Stimulated activated CD8-positive, alpha-beta memory T cell treated with anti-CD3 and anti-CD28 coated beads, Interleukin-4, amount 100 ng/mL, for 48 hours (primary cell): Measurements from ENCODE around the gene PON1.

Experiments
- DNase-seq: peaks from one replicate; pipeline ENCODE4 v3.0.0-alpha.2; 2020

Gene PON1

DNA sequence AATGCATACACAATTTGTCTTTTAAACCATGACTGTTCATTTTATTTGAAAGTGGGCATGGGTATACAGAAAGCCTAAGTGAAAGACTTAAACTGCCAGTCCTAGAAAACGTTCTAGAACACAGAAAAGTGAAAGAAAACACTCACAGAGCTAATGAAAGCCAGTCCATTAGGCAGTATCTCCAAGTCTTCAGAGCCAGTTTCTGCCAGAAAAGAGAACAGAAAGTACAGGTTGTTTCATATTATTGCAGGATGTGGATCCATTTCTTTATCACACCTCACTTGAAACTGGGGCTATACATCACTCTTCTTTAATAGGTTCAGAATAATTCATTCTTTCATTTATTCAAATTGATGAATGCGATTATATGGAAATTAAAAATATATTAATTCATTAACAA, 7.7 kb downstream of the PON1 start:
- no peak for DNase-seq

DNA sequence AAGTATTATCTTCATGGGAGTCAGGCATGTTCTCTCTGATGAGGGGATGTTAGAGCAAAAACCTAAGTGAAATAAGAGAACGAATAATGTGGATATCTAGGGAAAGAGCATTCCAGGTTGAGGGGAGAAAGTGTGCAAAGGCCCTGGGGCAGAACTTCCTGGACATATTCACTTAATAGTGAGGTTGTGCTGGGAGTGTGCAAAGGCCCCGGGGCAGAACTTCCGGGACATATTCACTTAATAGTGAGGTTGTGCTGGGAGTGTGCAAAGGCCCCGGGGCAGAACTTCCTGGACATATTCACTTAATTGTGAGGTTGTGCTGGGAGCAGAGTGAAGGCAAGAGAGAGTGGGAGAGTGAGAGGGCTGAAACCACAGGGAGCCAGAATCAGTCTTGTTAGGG, 11.8 kb downstream of the PON1 start:
- DNase-seq, result no peak

DNA sequence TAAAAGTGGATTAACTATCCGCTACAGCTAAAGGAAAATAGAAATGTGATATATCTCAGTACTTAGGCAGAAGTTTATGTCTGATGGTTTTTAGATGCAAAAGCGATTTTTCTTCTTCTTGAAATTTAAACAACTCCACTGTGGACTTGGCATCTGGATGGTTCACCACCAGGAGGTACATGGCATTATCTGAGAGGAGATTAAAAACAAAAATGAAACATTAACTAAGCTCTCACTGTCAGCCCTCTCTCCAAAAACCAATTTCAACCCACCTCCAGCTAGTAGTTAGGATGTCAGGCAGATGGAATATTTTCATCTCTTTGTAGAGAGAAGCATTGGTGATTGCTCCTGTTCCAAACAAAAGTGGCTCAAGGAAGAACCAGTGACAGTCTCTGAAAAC, 12.9 kb downstream of the PON1 start:
- no peak for DNase-seq

DNA sequence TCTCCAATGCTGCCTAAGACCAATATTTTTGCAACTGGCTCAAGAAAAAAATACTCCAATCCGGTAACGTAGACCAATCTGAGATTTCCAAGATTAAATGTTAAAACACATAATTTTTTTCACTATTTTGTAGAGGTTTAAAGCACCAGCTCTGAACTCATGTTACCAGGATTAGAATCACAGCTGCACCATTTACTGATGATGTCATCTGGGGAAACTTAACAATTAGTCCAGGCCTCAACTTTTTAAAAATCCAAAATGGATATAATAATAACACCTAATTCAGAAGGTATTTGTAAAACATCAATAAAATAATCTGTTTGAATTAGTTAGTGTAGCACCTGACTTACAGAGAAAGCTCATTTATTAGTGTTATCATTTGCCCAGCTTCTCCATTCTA, 14.4 kb downstream of the PON1 start:
- DNase-seq, result no peak

DNA sequence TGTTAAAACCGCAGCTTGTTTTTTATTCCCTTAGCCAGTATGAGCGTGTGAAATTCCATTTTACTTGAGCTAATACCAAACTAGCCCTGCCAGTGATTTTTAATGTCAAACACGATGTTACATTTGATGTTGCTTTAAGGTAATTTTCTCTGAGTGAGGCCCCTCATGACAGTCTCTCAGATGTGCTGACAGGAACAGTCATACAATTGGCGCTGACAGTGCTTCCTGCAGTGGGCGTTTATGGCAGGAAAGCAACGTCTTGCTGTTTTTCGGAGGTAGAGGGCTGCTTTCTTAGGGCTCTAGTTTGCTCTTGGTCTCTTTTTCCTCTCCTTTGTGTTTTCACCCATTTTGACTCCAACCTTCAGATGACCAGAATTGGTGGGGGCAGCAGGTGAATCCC, 19.3 kb downstream of the PON1 start:
- DNase-seq, result no peak

DNA sequence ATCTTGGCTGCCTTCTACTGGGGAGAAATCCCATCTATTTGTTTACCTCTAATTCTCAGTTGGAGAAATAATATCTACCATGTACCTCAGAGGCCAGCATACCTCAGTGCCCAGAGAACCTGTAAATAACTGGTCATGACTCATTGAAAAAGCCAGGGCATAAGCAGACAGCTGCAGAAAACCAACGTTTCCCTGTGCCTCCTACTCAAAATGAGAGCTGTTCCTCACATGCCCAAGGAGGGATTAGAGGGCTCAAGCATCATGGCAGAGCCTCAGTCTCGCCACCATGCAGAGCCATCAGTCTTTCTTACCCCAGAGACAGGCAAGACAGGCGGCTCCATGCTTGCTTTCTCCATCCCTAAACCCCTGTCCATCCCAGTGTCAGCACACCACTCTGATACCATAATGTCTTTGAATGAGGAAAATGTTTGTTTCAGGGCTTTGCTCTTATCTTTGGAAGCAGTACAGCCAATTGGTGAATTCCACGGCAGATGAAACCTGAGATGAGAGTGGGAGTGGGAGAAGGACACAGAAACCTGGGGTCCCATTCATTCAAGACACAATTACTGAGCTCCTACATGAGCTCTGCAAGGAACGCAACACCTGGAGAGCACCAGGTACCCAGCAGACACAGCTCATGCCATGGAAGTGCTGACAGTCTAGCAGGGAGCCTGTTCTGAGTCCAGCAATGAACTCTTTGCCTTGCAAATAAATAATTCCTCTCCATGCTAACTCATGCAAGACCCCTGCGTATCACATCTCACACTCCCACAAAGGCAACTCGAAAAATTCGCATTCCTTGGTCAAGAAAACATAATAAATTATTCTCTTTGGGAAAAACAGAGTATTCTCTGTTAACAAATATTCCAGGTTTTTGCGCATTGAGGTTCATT, 21.1 kb downstream of the PON1 start:
- no peak for DNase-seq

DNA sequence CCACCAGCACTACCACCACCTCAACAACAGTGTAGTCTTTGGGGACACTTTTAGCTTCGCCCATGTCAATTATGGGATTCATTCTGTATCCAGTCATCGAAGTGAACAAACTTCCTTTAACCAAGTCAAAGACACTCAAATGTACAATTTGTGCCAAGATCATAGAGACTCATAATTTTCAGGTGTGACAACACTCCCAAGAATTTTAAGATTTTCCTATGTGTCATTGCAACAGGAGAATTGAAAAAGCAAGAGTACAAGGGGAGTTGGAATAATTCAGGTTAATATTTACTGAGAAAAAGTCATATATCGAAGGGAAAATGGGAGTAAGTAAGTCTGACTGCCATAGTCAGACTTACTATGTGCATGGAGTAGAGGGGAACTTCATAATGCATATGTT, 26.2 kb downstream of the PON1 start:
- DNase-seq, result no peak

DNA sequence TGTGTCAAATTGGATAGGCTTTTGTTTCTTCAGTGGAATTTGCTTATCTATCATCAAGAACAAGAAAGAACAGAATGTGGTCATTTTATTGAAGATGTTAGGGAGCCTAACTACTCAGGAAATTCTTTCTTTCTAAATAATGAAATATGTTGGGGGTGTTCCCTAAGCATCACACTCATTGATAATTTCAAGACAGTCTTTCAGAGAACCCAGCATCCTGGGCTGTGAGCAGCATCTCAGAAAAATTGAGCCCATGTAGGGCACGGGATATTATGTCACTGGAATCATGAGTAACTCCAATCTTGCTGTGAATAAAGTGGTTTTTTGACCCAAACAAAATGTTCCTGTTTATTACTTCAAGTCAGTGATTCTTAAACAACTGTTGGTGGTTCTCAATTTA, 27.3 kb downstream of the PON1 start:
- no peak for DNase-seq

DNA sequence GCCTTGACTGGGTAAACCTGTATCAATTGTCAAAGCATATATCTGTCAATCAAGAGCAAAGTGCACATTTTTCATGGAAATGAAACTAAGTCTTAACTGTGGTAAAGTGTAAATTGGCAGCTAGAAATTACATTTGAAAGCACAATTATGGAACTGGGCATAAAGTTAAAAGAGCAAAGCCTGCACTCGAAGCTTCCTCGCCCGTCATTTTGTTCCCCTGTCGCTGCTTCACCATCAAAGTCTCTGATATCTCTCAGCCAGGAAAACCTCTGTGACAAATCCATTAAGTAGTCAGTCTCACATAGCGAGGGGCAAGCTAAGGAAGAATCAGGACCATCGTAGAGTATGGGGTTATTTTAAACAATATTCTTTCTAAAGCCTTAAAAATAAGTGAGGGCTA, 27.9 kb downstream of the PON1 start:
- no peak for DNase-seq

DNA sequence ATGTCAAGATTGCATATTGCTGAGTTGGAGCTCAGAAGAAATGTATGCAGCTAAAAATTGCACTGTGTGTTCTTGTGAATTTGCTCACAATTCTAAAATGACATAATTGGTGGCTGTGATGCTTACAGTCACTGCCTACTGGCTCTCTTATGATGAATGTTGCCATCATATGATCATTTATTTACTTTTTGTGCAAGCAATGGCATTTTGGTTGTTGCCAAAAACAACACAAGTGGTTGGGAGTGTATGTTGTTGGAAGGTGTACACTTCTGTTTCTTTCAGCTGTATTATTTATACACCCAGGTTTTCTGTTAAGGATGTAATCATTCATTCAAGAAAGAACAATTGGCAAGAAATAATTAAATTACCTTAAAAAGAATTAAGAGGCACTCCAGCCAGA, 28.9 kb downstream of the PON1 start:
- DNase-seq, result no peak

DNA sequence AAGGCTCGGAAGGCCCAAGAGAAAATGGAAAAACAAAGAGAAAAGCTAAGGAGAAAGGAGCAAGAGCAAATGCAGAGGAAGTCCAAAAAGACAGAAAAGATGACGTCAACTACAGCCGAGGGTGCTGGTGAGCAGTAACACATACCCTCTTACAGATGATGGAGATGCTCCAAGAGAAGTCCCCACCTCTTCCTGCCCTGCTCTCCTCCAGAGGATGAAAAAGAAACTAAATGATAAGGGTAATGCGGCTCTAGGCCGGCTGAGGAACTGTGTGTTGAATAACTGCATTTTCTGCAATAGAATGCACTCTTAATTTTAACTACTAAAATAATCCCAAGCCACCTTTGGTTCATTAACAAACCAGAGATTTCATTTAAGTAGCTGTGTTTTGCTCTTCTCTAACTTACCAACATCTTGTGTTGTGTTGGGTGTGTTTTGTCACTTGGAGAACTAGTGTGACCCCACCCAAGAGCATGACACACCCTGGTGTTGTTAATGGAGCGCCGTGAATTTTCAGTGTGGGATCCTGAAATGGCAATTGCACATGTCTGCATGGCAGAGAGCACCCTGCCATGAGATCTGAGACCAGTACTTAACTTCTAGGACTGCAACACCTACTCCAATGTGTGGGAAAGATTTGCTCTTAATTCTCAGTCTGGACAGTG, 34.0 kb downstream of the PON1 start:
- DNase-seq, result no peak

DNA sequence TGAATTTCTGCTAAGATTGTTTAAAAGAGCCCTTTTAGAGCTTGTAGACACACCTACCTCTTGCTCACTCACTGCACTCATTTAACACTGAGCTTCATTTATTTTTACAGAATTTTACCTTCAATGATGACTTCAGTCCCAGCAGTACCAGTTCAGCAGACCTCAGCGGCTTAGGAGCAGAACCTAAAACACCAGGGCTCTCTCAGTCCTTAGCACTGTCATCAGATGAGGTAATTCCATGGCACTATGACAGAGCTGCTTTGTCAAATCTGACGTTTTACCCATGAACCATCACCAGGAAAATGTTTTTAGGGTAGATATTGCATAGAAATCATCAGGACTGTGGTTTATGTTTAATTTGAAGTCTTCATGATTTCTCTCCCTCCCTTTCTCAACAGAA, 38.2 kb downstream of the PON1 start:
- DNase-seq, result no peak

DNA sequence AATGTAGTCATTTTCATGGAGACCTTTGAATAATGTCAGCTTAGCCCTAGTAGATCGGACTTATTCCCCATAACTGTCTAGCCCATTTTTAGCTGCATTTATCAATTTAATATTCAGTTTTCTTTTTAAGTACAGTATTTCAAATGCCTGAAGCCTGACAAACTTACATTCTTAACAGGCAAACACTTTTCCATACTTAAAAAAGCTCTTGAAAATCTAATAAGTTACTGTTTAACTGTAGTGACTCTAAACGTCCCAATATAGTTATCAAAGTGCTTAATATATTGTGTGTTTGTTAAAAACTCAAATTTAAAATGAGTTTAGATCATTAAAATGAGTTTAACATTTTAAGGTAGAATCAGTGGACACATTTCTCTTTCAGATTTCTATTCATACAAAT, 44.9 kb downstream of the PON1 start:
- DNase-seq, result no peak

DNA sequence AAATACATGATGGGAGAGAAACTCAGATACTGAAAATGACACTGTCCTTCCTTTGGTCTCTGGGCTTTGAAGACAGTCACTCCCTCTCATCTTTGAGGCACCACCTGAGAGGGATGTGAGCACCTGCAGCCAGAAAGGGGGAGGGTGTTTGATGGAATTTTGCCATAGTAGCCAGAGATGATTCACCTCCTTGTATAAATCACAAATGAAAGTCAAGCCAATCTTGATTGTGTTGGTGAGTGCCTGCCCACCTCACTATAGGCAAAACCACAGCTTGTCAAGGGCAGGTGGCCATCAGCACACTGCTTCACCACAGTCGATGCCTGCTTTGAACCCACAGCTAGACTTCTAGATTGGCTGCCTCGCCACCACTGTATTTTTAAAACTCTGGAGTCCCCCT, 48.2 kb downstream of the PON1 start:
- no peak for DNase-seq

DNA sequence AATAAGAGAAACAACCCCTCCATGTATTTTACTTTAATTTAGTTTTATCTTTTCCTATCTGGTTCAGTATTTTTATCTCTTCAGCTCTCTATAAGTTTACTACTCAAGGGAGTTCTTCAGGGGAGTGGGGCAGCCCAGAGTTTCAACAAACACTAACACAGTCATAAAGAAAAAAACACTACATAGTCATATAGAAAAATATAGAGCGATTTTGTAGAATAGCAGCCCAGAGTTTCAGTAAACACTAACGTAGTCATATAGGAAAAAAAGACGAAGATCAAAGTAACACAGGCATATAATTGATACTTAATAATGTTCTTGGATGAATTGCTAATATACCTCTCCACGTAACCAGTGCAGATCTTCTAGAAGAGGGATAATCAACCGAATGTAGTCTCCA, 54.7 kb downstream of the PON1 start:
- no peak for DNase-seq

DNA sequence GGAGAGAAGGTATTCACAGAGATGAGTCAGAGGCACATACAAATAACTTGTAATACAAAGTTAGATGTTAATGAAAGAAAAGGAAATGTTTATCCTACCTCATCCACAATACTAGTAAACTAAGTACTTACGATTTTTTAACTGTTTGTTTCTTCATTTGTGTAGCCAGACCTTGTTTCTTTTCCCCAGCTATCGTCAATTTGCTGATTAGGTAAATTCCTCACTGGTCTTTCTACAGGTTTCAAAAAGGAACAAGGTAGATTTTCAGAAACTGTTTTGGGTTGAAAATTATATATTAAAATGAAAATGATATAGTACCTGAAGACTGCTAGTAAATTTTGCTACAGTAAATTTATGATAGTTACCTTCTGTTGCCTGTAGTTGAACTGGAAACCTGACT, 56.6 kb downstream of the PON1 start:
- no peak for DNase-seq

DNA sequence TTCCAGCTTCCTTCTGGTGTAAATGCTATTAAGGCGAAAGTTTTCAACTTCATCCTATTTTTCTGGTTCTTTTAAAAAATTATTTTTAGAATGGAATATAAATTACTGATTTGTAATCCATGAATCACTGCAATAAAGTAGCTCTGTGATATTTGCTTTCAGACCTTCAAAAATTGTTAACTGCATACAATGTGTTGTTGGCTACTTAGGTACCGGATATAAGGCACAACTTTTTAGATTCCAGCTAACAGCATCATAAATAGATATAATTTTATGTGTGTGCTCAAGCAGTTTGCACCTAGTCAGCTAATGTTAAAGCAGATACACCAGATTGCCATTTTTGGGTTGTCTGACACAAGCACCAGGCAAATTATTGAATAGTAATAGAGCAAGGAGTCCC, 58.7 kb downstream of the PON1 start:
- DNase-seq, result no peak

DNA sequence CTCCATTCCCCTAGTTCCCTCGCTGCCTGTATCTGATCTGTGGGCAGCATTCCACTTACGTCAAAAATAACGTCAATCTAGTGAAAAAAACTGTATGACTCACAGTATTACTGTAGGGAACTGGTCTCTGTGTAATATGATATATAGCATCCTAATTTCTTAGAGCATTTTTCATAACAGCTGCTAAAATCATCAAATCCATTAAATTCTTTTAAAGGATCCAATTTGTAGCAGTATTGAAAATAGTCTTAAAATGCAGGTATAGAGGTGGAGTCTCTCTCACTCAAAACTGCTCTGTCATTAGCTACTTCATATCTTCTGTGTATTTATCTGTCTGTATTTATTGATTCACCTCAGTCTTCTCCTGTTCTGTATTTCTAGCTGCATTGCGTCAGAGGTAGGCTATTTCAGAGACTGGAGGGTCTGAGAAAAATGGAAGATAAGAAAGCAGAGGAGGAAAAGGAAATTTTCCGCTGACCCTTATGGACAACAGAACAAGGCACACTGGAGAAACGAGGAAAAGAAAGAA, 59.9 kb downstream of the PON1 start:
- DNase-seq, result no peak

DNA sequence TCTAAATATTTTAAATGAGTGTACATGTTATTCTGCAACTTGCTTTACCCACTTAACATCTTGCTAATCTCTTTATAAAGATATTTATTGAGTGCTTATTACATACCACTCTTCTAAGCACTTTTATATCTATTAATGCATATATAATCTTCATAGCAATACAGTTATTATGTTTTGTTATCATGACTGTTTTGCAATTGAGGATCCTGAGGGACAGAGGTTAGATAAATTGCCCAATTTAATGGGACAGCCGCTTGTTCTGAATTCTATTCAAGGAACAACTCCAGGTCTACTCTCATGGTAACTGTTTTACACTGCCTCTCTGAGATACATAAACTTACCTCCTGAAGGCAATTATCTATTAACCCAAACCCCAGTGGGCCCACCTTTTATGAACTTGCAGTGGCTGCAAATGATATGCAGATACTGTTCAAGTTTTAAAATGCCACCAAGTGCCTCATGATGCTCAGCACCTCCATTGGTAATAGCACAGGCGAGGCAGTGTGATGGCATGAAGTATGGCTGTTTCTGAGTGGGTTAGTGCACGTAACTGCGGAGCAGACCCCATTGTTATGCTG, 60.5 kb downstream of the PON1 start:
- no peak for DNase-seq

DNA sequence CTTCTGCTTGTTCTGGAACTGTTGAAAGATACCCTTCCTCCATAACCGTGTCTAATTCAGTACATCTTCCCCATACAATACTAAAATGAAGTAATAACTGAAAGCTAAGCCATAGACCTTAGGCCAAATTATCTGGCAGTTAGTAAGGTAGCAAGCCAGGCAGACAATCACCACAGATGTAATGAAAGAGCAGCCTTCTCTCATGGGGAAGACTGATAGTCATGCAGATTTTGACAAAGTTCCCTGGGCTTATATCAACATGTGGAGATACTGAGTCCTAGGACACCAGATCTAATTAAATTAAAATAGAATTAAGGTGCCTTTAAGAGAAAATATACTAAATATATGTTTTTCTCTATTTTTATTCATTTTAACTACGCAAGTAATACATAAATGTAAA, 61.5 kb downstream of the PON1 start:
- DNase-seq, result no peak

DNA sequence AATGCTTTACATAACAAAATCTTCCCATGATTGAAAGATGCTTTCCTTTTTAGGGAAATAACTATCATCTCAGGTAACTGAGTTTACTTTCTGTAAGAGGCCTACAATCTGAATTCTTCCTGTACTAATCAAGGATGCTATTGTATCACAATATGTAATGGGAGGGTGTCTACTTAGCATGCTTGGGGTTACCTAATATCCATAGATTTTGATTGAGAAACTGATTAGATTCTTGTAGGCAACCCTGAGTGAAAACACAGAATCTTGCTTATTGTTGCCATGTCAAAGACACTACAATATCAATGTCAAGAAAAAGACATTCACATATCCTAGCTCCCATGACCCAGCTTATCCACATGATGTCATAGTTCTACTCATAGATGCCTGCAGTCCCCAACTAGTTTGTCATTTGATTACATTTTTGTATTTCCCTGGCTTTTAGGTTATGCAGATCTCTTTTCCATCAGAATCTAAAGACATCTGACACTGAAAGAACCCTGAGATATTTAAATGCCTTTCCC, 62.4 kb downstream of the PON1 start:
- no peak for DNase-seq

DNA sequence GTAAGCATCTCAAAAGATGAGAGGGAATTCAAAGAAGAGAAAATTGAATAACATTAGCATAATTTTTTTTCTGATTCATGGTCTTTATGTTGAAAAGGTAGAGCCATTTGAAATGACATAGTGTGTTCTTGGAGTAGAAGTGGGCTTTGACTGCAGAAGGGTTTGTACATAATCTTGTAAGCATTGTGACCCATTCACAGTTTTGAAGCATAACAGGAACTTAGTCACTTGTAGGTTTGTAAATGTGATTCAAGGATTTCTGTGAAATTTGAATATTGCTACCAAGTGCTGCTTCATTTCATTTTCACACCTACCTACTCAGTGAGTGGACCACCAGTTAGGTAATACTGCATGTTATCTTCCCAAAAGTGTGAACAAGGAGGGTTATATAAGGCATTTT, 68.6 kb downstream of the PON1 start:
- DNase-seq, result no peak

DNA sequence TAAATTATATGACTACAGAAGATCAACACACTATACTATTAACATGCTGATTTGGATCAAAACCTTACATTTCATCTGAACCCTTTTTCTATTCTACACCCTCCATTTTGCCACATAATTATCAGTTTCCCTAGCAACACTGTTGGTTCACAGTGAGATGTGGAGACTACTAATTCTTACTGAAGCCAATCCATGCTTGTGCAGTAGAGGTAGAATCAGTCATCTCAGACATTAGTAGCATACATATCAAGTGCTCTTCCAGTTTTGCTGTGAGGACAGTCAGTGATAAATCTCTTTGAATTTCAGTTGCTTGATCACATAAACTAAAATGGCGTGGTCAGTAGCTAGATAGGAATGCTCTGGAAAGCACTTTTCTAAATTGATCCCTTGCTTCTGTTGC, 70.3 kb downstream of the PON1 start:
- no peak for DNase-seq

DNA sequence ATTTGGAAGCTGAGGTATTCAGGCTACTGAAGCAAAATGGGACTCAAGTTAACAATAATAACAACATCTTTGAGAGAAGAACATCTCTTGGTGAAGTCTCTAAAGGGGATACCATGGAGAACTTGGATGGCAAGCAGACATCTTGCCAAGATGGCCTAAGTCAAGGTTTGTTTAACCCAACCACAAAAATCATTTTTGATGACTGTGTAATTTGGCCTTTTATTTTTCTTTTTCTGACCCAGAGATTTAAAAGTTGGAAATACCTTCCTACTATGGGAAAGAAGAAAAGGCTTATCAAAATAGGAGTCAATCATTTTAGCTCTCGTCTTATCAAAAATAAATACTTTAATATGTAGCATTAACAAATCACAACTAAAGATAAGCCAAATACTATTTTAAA, 72.4 kb downstream of the PON1 start:
- no peak for DNase-seq
